ENCODE measurements around the gene ADAM29.
"Not testable (repeated sequence)": the region's sequence is repeated elsewhere in the genome, so short reads cannot be mapped to it uniquely, and the experiment has no call there.

The ADAM29 gene

GRCh38 chr4:174918058-174918457 is at the start of gene ADAM29:
ADAM29 (plus strand) TSS chr4:174918358; CDS start chr4:174975526, 57,168 bp downstream.
- no peak for DNase-seq (ENCODE audit: low read depth in 3 of 3)

DNA sequence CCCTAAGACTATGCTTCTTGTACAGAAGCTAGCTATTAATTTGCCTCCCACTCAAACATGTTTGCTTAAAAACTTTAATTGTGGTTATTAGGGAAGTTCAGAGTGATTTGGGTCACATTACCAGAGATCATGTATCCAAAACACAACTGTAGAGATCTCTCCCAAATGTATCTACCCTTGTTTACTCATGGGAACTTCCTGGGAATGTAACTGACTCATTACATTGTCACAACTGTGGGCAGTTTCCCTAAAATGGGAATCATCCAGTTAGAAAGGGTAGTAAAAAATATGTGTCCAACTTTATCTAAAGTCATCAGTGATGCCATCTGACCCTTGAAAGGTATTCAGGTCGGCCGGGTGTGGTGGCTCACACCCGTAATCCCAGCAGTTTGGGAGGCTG is 48.8 kb upstream of the ADAM29 start:
- no peak for DNase-seq (ENCODE audit: low read depth in 3 of 3)

DNA sequence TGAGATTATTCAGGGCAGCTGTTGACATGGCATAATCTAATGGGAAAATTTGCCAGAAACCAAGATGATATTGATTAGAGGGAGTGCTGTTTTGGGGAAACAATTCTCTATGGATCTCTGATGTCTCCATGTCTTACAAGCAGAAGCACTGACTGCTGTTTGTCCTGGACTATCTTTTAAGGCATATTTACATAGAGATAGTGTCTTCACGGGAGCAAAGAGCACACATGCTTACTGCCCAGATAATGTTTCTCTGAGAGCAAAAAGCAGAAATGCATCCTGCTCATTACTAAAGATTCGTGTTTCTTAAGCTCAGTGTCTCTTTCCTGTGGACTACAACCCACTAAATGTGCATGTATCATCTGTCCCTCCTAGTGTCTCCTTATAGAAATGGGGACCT is 47.8 kb upstream of the ADAM29 start:
- DNase-seq (ENCODE audit: low read depth in 3 of 3): no peak

DNA sequence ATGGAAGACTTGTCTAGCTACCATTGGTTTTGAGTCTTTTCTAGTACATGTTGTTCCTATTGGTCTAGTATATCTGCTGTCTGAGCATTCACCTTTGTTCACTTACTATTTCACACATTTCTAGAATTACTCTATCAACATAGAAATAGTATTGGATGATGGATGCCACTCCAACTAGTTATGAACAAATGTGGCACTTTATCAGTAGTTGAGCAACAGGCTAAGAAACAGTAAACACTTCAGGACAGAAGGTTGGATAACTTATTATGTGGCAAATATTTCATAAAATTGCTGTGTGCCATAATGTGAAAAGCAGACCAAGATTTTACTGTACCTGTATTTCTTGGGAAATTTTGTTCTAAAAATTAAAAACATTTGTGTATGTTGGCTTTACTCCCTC is 46.8 kb upstream of the ADAM29 start:
- DNase-seq (ENCODE audit: low read depth in 3 of 3): no peak

GRCh38 chr4:174873146-174873545 is 45.0 kb upstream of the ADAM29 start:
- DNase-seq (ENCODE audit: low read depth in 3 of 3): not testable (repeated sequence)

DNA sequence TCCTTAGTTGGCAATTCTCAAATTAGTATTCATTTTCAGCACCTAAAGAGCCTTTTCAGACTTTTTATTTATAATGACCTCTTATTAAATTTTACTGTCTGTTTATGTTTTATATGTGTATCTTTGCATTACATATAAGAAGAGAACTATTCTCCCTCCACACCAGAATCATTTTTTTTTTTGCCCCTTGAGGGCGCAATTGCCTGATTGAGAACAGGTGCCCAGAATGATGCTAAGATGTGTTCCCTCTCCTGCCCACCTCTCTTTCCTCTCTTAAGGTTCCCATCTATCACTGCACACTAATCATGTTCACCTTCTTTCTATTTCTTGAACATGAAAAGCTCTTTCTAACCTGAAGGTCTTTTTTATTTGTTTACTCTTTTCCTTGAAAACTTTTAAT is 44.2 kb upstream of the ADAM29 start:
- DNase-seq (ENCODE audit: low read depth in 3 of 3): no peak

DNA sequence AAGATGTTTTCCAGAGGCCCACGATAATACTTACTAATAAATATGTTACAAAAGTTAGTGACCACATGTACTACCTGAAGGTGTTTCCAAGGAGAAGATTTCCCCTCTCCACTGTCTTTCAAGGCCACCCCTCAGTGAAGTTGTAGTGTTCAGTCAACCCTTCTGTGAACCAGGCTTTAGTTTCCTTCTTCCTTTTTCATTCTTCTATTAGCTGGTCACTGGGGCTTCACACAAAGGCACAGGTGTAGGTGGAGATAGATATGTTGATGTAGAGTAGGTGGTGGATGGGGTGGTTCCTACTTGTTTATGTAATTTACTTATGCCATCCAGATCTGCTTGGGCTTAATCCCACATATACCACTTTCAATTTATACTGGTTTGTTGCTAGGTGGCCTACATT is 43.3 kb upstream of the ADAM29 start:
- no peak for DNase-seq (ENCODE audit: low read depth in 3 of 3)

DNA sequence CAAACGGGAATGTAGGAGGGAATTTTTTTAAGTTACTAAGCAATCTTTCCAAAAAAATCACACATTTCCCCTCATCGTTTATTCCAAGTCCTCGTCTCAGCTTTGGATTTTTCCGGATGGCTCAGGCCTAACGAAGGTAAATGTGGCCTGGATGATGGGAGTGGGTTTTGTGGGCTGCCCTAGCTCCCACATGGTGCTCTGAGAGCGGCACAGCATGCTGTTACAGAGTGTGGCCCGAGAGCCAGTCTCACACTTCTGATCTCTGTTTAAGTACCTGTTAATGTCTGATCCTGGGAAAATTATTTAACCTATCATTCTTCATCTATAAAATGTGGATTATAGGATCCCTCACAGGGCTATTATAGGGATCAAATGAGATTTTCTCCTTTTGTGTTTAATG is 38.2 kb upstream of the ADAM29 start:
- DNase-seq (ENCODE audit: low read depth in 3 of 3): no peak

GRCh38 chr4:174882317-174882992 is 35.7 kb upstream of the ADAM29 start:
- no peak for DNase-seq (ENCODE audit: low read depth in 3 of 3)

DNA sequence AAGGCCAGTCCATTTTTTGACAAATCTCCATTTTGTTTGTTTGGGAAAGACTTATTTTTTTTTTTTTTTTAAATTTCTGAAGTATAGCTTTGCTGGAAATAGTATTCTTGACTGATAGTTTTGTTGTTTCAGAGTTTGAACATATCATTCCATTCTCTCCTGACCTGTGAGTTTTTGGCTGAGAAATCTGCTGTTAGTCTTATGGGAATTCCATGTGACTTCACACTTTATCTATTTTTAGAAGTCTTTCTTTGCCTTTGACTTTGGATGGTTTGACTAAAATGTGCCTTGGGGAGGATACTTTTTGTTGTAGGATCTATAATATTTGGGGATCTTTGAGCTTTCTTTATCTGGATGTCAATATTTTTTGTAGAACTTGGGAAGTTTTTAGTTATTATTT is 10.7 kb upstream of the ADAM29 start:
- no peak for DNase-seq (ENCODE audit: low read depth in 3 of 3)

GRCh38 chr4:174910271-174910670 is 7.9 kb upstream of the ADAM29 start:
- DNase-seq (ENCODE audit: low read depth in 3 of 3): no peak

GRCh38 chr4:174912919-174913543 is 5.1 kb upstream of the ADAM29 start:
- no peak for DNase-seq (ENCODE audit: low read depth in 3 of 3)

DNA sequence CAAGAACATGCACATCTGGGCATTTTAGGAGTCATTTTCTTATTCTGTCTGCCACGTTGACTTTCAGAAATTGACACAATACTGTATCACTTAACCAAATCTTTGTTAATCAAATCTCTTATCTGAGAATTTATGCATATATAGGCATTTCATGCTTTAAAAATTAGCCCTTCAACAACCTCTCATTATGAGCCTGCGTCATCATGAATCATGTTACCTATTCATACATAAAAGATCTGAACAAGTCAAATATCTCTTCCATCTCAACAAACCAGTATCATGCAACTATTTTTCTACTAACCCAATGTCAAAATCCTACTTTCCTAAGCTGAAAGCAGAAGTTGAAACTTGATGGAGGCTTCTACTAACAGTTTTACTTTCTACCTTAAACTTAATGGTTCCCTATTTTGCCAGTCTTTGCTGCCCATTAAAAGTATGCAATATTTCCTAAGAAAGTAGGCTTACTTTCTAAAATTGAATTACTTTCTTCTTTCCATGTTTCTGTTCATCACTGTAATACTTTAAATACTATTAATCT is 1.8 kb downstream of the ADAM29 start:
- DNase-seq (ENCODE audit: low read depth in 3 of 3): no peak

GRCh38 chr4:174926958-174927357 is 8.8 kb downstream of the ADAM29 start:
- no peak for DNase-seq (ENCODE audit: low read depth in 3 of 3)

GRCh38 chr4:174928174-174928573 is 10.0 kb downstream of the ADAM29 start:
- DNase-seq (ENCODE audit: low read depth in 3 of 3): no peak

- DNase-seq (ENCODE audit: low read depth in 3 of 3): no peak
These were observed 10.6 kb downstream of the ADAM29 start for GRCh38 chr4:174928575-174929253.

DNA sequence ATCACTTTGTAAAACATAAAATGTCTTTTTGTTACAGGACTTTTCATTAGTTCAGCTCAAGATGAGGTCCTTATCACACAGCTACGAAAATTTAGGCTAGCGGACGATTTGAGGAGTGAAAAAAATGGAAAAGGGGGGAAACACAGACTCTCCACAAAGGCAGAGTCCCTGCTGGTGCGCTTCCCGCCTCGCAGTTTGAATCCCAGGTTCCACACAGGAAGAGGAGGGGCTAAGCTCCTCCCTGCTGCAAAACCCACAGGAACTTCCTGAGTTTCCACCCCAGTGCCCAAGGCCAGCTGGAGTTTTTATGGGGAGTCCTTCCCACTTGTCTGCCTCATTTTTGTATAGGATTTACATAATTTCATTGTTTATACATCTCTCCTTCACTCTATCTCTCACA is 11.2 kb downstream of the ADAM29 start:
- DNase-seq (ENCODE audit: low read depth in 3 of 3): no peak

DNA sequence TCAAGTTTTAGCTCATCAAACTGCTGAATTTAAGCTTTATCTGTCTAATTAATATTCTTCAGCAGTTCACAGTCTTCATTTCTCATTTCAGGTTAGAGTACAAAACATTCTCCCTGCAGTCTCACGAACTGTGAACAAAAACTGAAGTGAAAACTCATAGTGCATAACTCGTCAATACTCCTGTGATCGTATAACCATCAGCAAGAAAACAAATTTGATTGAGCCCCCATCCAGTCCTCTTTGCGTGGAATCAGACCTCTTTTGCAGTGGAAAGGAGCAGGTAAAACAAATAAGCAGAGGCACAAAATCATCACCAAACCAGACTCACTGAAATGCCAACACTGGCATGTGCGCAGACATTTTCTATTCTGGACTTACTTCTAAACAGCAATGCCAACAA is 12.7 kb downstream of the ADAM29 start:
- DNase-seq (ENCODE audit: low read depth in 3 of 3): no peak

GRCh38 chr4:174933083-174933482 is 14.9 kb downstream of the ADAM29 start:
- no peak for DNase-seq (ENCODE audit: low read depth in 3 of 3)

GRCh38 chr4:174934360-174934759 is 16.2 kb downstream of the ADAM29 start:
- no peak for DNase-seq (ENCODE audit: low read depth in 3 of 3)

DNA sequence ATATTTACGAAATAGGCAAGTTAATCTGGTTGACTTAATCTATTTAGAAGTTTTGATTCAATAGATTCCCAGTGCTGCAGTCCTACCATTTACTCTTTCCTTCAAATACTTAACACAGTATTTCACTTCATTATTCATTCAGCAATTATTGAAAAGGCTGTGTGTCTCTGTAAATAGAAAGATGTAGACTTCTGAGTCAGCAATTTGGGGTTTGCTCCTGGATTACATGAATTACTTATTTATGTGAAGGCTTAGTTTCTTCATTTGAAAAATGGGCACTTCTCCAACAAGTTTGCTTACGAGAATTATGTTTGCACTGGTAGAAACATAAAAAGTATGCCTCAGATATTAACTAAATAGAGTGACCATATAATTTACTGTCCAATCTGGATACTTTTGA is 17.4 kb downstream of the ADAM29 start:
- DNase-seq (ENCODE audit: low read depth in 3 of 3): no peak

GRCh38 chr4:174940002-174940401 is 21.8 kb downstream of the ADAM29 start:
- no peak for DNase-seq (ENCODE audit: low read depth in 3 of 3)

GRCh38 chr4:174946246-174946645 is 28.1 kb downstream of the ADAM29 start:
- DNase-seq (ENCODE audit: low read depth in 3 of 3): no peak

All from stimulated activated CD4-positive, alpha-beta T cell treated with anti-CD3 and anti-CD28 coated beads, TNF-alpha, amount 100 ng/mL, for 4 hours (primary cell).